GM12878 (cell line): Measurements from ENCODE around the gene RORC.

Source experiments
- CTCF ChIP-seq, 3 experiments: IDR thresholded peaks in 2 of 3; conservative IDR thresholded peaks in 1 of 3; 2 replicates each; pipeline ENCODE4 v1.5.1; 2011; ENCODE audit warnings: low read depth in 3 of 3, low read length in 3 of 3, mild to moderate bottlenecking in 3 of 3, control low read depth in 2 of 3, moderate library complexity in 2 of 3, inconsistent platforms in 1 of 3, mixed read lengths in 1 of 3; ENCODE audit not compliant: control insufficient read depth in 2 of 3, insufficient read depth in 1 of 3; ENCODE audit errors: extremely low read depth in 1 of 3
- EP300 ChIP-seq, 2 experiments: fragments of 150-350 bp in 1 of 2; IDR thresholded peaks; 2 replicates each; pipeline ENCODE4 v1.6.1; 2011 to 2012; ENCODE audit warnings: low read depth in 2 of 2, low read length in 2 of 2, borderline replicate concordance in 1 of 2, improper control_type of control experiment in 1 of 2, inconsistent platforms in 1 of 2; ENCODE audit not compliant: control insufficient read depth in 1 of 2
- HDAC2 ChIP-seq: fragments of 200-600 bp; sonication (generic); IDR thresholded peaks from 2 replicates; pipeline ENCODE4 v1.6.1; 2017
- POLR2A ChIP-seq: IDR thresholded peaks from 2 replicates; pipeline ENCODE4 v1.6.1; 2011; ENCODE audit warnings: low read depth, mild to moderate bottlenecking, low read length
- SIN3A ChIP-seq: IDR thresholded peaks from 2 replicates; pipeline ENCODE4 v1.6.1; 2012; ENCODE audit warnings: low read depth, low read length, improper control_type of control experiment
- TCF7 ChIP-seq: IDR thresholded peaks from 2 replicates; pipeline ENCODE4 v1.6.1; 2014; ENCODE audit warnings: antibody characterized with exemption, borderline replicate concordance

- TF ChIP-seq CTCF (IDR thresholded peaks at IDR 0.05 in 2 of 3, conservative IDR thresholded peaks at IDR 0.05 in 1 of 3; ENCODE audit: control insufficient read depth in 2 of 3, extremely low read depth in 1 of 3, insufficient read depth in 1 of 3, low read depth in 3 of 3, low read length in 3 of 3), result no peak
- no peak for TF ChIP-seq SIN3A
- no peak for TF ChIP-seq TCF7
- TF ChIP-seq HDAC2, result no peak
- TF ChIP-seq POLR2A, result no peak
- no peak for TF ChIP-seq EP300 (IDR thresholded peaks at IDR 0.05; ENCODE audit: borderline replicate concordance in 1 of 2, control insufficient read depth in 1 of 2, low read depth in 2 of 2, low read length in 2 of 2)
These were observed 14.9 kb downstream of the RORC start for GRCh38 chr1:151816548-151817352.
